Neural crest cell (in vitro differentiated cells): ENCODE measurements around the gene TET1. TPM values are rescaled to one million over a fixed set of nuclear protein-coding genes. Genes with fewer than 3 reads are reported as not detected.

Experiments
- DNase-seq: peaks from one replicate; pipeline ENCODE4 v3.0.0; 2021; ENCODE audit warnings: low read depth, mixed read lengths, low spot score
- H3K27ac Mint-ChIP-seq: one replicate; pipeline ENCODE4 v1.8.0; 2021; ENCODE audit warnings: mild to moderate bottlenecking, mixed read lengths; ENCODE audit not compliant: unreplicated experiment
- H3K27me3 Mint-ChIP-seq: 2 replicates; pipeline ENCODE4 v1.8.0; 2021; ENCODE audit warnings: low read depth, mild to moderate bottlenecking, mixed read lengths
- H3K36me3 Mint-ChIP-seq: 2 replicates; pipeline ENCODE4 v1.8.0; 2021; ENCODE audit warnings: low read depth, mild to moderate bottlenecking, mixed read lengths
- H3K4me1 Mint-ChIP-seq: 2 replicates; pipeline ENCODE4 v1.8.0; 2021; ENCODE audit warnings: mixed read lengths
- H3K4me3 Mint-ChIP-seq: one replicate; pipeline ENCODE4 v1.8.0; 2021; ENCODE audit warnings: mild to moderate bottlenecking, mixed read lengths
- H3K9me3 Mint-ChIP-seq: 2 replicates; pipeline ENCODE4 v1.8.0; 2021; ENCODE audit warnings: mixed read lengths
- total RNA-seq: library from RNA; stranded (reverse); gene quantifications from 2 replicates; pipeline ENCODE4 v1.2.1, GENCODE V29; 2021
- TF ChIP-seq, protein P1 (sequence below): fragments of 200-600 bp; sonication (generic); conservative IDR thresholded peaks from 2 replicates; pipeline ENCODE4 v1.5.0; 2021; ENCODE audit warnings: antibody characterized with exemption, mild to moderate bottlenecking

Gene TET1
- total RNA-seq, 1 donor from 2014 or later: 27.7 TPM

DNA sequence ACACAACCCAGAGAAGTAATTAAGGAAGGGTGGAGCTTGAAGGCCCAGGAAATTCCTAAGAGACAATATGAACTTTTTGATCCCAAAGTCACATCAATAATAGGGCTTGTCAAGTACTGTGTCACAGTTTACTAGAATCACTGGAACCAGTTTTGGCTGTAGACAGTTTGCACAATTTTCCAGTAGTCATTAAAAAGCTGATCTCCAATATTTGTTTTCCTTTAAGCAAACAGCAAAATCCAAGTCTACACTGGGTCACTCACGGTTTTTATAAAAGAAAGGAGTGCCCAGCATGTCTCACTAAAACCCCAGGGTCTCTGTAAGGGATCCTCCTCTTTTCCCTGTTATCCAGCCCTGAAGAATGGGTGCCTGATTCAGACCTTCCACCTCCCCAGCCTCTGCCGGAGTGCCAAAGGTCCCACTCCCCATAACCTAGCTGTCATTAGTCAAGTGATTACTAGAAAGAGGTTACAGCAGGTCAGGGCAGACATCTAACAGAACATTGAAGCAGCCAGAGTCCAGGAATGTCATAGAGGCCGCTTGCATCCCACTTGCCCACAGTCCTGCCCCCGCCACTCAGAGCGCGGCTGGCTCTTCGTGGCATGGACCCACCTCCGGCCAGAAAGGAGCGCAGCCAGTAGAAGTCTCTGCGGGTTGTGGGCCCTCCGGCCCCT is 33.4 kb upstream of the TET1 start:
- peaks cover 7% of the 10 kb centered on the region for H3K4me1 Mint-ChIP-seq
- no peak for DNase-seq
- H3K36me3 Mint-ChIP-seq: no peaks in the 10 kb centered on the region

DNA sequence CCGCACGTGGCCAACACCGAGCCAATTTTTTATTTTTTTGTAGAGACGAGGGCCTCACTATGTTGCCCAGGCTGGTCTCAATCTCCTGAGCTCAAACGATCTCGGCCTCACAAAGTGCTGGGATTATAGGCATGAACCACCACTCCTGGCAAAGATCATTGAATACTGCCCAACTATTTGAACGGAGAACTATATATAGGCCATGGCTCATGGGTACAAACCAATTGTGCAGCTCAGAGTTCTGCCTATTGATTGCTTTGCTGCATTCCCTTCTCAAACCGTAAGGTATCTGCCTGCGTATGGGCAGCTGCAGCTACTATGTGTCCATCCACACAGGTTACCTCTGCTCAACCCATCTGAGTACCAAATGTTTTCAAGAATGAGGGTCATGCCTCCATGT is 23.2 kb upstream of the TET1 start:
- Mint-ChIP-seq H3K27me3 (no peaks in the 10 kb centered on the region), H3K4me3 (no peak overlapping the region), H3K9me3 (no peaks in the 10 kb centered on the region), H3K4me1 (no peaks in the 10 kb centered on the region), H3K36me3 (no peaks in the 10 kb centered on the region), H3K27ac (no peak overlapping the region)
- TF ChIP-seq, protein P1, sequence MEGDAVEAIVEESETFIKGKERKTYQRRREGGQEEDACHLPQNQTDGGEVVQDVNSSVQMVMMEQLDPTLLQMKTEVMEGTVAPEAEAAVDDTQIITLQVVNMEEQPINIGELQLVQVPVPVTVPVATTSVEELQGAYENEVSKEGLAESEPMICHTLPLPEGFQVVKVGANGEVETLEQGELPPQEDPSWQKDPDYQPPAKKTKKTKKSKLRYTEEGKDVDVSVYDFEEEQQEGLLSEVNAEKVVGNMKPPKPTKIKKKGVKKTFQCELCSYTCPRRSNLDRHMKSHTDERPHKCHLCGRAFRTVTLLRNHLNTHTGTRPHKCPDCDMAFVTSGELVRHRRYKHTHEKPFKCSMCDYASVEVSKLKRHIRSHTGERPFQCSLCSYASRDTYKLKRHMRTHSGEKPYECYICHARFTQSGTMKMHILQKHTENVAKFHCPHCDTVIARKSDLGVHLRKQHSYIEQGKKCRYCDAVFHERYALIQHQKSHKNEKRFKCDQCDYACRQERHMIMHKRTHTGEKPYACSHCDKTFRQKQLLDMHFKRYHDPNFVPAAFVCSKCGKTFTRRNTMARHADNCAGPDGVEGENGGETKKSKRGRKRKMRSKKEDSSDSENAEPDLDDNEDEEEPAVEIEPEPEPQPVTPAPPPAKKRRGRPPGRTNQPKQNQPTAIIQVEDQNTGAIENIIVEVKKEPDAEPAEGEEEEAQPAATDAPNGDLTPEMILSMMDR: no peak
- DNase-seq: no peak

More for the DNA sequence above, 33.4 kb upstream of the TET1 start:
- H3K9me3 Mint-ChIP-seq: no peaks in the 10 kb centered on the region
- TF ChIP-seq, protein P1: no peak
- H3K27me3 Mint-ChIP-seq: no peaks in the 10 kb centered on the region
- H3K27ac Mint-ChIP-seq: peak overlapping the region; percentile 88
- peak overlapping the region; percentile 94 for H3K4me3 Mint-ChIP-seq

DNA sequence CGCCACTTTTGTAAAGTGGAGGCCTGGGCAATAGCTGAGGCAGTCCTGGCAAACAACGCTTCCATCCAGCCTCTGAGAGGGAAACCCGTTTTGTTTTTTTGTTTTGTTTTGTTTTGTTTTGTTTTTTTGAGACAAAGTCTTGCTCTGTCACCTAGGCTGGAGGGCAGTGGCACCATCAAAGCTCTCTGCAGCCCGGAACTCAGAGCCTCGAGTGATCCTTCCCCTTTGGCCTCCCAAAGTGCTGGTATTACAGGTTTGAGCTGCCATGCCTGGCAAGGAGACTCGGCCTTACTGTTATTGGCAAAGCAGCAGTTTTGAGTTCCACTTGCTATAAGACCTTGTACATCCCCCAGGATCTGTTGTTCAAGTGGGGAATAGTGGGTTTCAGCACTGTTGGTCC is 22.3 kb upstream of the TET1 start:
- DNase-seq: no peak
- Mint-ChIP-seq H3K4me1 (no peaks in the 10 kb centered on the region), H3K9me3 (no peaks in the 10 kb centered on the region), H3K36me3 (no peaks in the 10 kb centered on the region), H3K27me3 (no peaks in the 10 kb centered on the region), H3K27ac (no peak overlapping the region), H3K4me3 (no peak overlapping the region)
- TF ChIP-seq, protein P1: no peak

DNA sequence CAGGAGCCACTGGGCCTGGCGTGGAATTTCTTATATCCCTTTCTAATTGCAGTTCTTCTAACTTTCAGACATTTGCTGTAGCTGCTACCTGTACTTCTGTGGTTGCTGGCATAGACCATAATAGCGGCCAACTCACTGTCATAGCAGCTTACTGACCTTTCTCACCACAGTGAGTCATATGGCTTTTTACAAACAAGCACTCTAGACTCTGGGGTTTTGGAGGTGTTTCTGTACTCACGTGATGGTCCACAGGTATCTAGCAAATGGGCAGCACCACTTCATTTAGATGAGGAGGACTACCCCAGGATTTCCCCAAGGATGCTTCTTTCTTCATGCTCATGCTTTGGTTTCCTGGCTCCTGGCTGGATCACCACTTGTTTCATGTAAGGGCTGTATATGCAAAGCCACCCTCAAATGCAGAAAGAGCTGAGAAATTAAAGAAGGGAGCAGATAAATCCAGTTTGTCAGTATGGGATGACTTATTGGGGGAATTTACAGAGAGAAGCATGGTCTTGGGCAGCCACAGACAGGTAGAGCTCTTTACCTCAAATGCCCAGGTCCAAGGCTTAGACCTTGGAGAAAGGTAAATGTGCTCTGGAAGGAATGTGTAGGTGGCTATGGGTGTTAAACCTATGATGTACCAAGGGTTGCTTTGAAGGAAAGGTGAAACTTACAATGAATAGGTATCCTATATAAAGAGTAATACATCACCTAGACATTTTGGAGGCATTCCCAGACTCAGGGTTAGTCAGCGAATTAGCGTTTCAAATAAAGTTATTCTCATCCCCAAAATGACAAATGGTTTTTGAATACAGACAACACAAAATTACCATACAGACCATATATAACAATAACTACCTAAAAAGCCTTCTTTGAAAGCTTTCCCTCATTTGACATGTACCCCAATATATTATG is 16.9 kb upstream of the TET1 start:
- TF ChIP-seq, protein P1: no peak
- no peak for DNase-seq
- Mint-ChIP-seq H3K9me3 (no peaks in the 10 kb centered on the region), H3K36me3 (no peaks in the 10 kb centered on the region), H3K4me3 (no peak overlapping the region), H3K27me3 (no peaks in the 10 kb centered on the region), H3K27ac (no peak overlapping the region), H3K4me1 (no peaks in the 10 kb centered on the region)

DNA sequence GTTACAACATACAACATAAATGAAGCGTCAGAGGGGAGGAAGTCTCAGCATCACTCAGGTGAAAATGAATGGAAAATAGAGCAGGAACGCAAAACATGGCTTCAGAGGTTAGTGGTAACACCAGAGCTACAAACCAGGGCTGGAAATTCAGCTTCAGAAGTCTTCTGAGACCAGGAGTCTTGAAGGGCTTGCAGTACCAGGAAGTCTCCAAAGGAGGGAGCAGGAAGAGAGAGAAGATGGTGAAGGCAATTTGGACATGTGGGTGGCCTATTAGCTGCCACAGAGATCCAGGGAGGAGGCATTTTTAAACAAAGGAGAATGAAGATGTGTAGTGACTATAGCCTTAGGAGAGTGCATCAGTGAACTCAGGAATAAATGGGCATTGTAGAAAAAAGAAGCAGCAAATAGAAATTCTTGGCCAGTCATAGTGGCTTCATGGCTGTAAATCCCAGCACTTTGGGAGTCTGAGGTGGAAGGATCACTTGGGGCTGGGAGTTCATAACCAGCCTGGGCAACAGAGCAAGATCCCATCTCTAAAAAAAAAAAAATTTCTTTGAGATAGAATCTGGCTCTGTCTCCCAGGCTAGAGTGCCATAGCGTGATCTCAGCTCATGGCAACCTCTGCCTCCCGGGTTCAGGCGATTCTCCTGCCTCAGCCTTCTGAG is 9.3 kb upstream of the TET1 start:
- TF ChIP-seq, protein P1: peak; percentile 70
- no peaks in the 10 kb centered on the region for H3K27me3 Mint-ChIP-seq
- H3K4me3 Mint-ChIP-seq: no peak overlapping the region
- peak; percentile 35 for DNase-seq
- H3K4me1 Mint-ChIP-seq: peaks cover 10% of the 10 kb centered on the region
- no peaks in the 10 kb centered on the region for H3K36me3 Mint-ChIP-seq
- no peak overlapping the region for H3K27ac Mint-ChIP-seq
- no peaks in the 10 kb centered on the region for H3K9me3 Mint-ChIP-seq
